H1 (cell line): Measurements from ENCODE around the gene RNF220. TPM values are rescaled to one million over a fixed set of nuclear protein-coding genes. Genes with fewer than 3 reads are reported as not detected.
A peak's percentile ranks its signal among the peaks of the same experiment; 100 is the strongest.

Experiments
- BCL11A ChIP-seq, 2 experiments: IDR thresholded peaks; one replicate each; pipeline ENCODE4 v1.6.1; 2011; ENCODE audit warnings: low read depth in 2 of 2, low read length in 2 of 2, mild to moderate bottlenecking in 2 of 2
- CBX8 ChIP-seq: fragments of 300-800, 300-1000 bp; sonication (generic); IDR thresholded peaks from 2 replicates; pipeline ENCODE4 v1.7.1; 2016; ENCODE audit warnings: low read depth, low read length, borderline replicate concordance
- CEBPB ChIP-seq: IDR thresholded peaks from 2 replicates; pipeline ENCODE4 v1.6.1; 2012; ENCODE audit warnings: low read depth, low read length
- HDAC2 ChIP-seq, 2 experiments: fragments of 300-600 bp in 1 of 2; sonication (generic) in 1 of 2; IDR thresholded peaks; 2 replicates each; pipeline ENCODE4 v1.6.1; 2011 to 2012; ENCODE audit warnings: low read depth in 2 of 2, low read length in 2 of 2, mild to moderate bottlenecking in 2 of 2, moderate library complexity in 2 of 2, borderline replicate concordance in 1 of 2, inconsistent platforms in 1 of 2
- KDM5A ChIP-seq: fragments of 200-600 bp; IDR thresholded peaks from 2 replicates; pipeline ENCODE4 v1.7.1; 2012; ENCODE audit warnings: mild to moderate bottlenecking, low read length, inconsistent platforms, mixed read lengths
- SP4 ChIP-seq: IDR thresholded peaks from 2 replicates; pipeline ENCODE4 v1.6.1; 2012; ENCODE audit warnings: low read length, inconsistent platforms
- TBP ChIP-seq: IDR thresholded peaks from 2 replicates; pipeline ENCODE4 v1.6.1; 2011; ENCODE audit warnings: low read depth, low read length, improper control_type of control experiment
- polyA plus RNA-seq, 7 experiments: library from polyadenylated mRNA; depleted of rRNA in 3 of 7; stranded (reverse) in 5 of 7; unstranded in 2 of 7; fragments of >200 nt in 5 of 7; fragments of 200-250 nt in 2 of 7; gene quantifications; 1 replicate in 5 of 7; 2 replicates in 1 of 7; 4 replicates in 1 of 7; pipeline versions ENCODE4 v1.2.1 to v1.2.3, GENCODE V29; 2011 to 2013; ENCODE audit warnings: missing spikeins in 2 of 7, mixed read lengths in 2 of 7
- total RNA-seq: library from RNA; stranded (reverse); fragmentation: NEBNext Ultra II Directional; extraction: Animal tissue kit (Norgen Biotek cat#: 25700); gene quantifications from 2 replicates; pipeline ENCODE4 v1.2.1, GENCODE V29; 2021

Gene RNF220
- total and polyA plus RNA-seq, 2 of the 8 experiments (the other 6 are each of a cell fraction or from before 2014, with no cell fraction given), result 123 to 160 TPM

DNA sequence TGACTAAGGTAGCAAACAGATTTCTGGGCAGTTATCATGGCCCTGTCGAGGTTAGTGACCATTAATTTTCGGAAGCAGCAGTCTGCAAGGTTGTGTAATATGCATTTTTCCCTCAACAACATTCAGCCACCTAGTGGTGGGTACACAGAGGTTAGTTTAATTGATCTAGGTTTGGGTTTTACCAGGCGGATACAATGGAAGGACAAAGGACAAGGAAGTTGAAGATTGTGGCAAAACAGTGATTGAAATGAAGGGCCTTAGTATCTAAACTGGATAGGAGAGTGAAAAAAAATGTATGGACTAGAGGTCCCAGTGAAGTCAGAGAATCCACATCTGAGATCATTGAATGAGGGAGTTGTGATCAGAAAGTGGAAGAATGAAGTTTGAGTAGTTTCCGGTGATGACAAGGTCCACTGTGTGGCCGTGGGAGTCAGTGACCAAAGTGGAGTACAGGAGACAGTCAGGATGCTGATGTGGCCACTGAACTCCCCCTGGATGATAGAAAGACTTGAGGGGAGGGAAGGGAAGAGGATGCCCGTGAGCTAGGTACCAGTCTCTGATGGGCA, 272.2 kb downstream of the RNF220 start (continued):
- TF ChIP-seq HDAC2 (IDR thresholded peaks at IDR 0.05; ENCODE audit: borderline replicate concordance in 1 of 2, low read depth in 2 of 2, low read length in 2 of 2) (no peak), CEBPB (peak; percentile 89), SP4 (0 out of 2 replicates have a peak, but pooled peaks have one; percentile 33), KDM5A (no peak), CBX8 (no peak), TBP (no peak), BCL11A (IDR thresholded peaks at IDR 0.05; ENCODE audit: low read depth in 2 of 2, low read length in 2 of 2) (no peak)
